RPMI7951 (cell line): ENCODE results near the gene SPATA1. TPM values are rescaled to one million over a fixed set of nuclear protein-coding genes. Genes with fewer than 3 reads are reported as not detected.
A peak's percentile ranks its signal among the peaks of the same experiment; 100 is the strongest.
"Not testable (repeated sequence)": the region's sequence is repeated elsewhere in the genome, so short reads cannot be mapped to it uniquely, and the experiment has no call there.

Experiments
- DNase-seq: peaks from one replicate; pipeline ENCODE4 v3.0.0-alpha.2; 2012; ENCODE audit warnings: low read depth
- total RNA-seq: library from RNA; depleted of rRNA; stranded (reverse); fragments of >200 nt; shearing (Covaris generic); gene quantifications from 2 replicates; pipeline ENCODE4 v1.2.3, GENCODE V29; 2014; rRNA removed

SPATA1 gene
- total RNA-seq, 1 experiment from 2014 or later = not detected

GRCh38 chr1:84587099-84587498 lies 80.9 kb downstream of the SPATA1 start:
- no peak for DNase-seq

GRCh38 chr1:84594959-84595358 lies 88.8 kb downstream of the SPATA1 start:
- DNase-seq = not testable (repeated sequence)

- DNase-seq = no peak
Observed at GRCh38 chr1:84597011-84597410, 90.8 kb downstream of the SPATA1 start.

GRCh38 chr1:84598418-84598817 lies 92.2 kb downstream of the SPATA1 start:
- DNase-seq = peak; percentile 38

- peak; percentile 87 for DNase-seq
Observed at GRCh38 chr1:84598846-84599741, 92.9 kb downstream of the SPATA1 start.

GRCh38 chr1:84600796-84601195 lies 94.6 kb downstream of the SPATA1 start:
- DNase-seq = no peak

- peak; percentile 66 for DNase-seq
Observed at GRCh38 chr1:84603223-84603622, 97.0 kb downstream of the SPATA1 start.

- peak; percentile 100 for DNase-seq
Observed at GRCh38 chr1:84603941-84604830, 98.0 kb downstream of the SPATA1 start.

- DNase-seq = no peak
Observed at GRCh38 chr1:84605157-84605556, 99.0 kb downstream of the SPATA1 start.

GRCh38 chr1:84606977-84607376 lies 100.8 kb downstream of the SPATA1 start:
- no peak for DNase-seq

- DNase-seq = no peak
Observed at GRCh38 chr1:84611091-84611490, 104.9 kb downstream of the SPATA1 start.

- DNase-seq = peak; percentile 58
Observed at GRCh38 chr1:84611796-84612195, 105.6 kb downstream of the SPATA1 start.

GRCh38 chr1:84613026-84613425 lies 106.8 kb downstream of the SPATA1 start:
- peak; percentile 15 for DNase-seq

GRCh38 chr1:84613887-84614286 lies 107.7 kb downstream of the SPATA1 start:
- no peak for DNase-seq

GRCh38 chr1:84615790-84616189 lies 109.6 kb downstream of the SPATA1 start:
- no peak for DNase-seq

Other genes starting within 250 kb of the SPATA1 start
- 2.9 and 3.5 TPM in 2 replicates for gene SAMD13, start 204.7 kb upstream of the SPATA1 start, total RNA-seq
- not detected in 2 replicates for gene DNASE2B, start 107.9 kb upstream of the SPATA1 start, total RNA-seq
- gene RPF1, start 27.1 kb upstream of the SPATA1 start, total RNA-seq = 78.6 and 108 TPM in 2 replicates
- gene GNG5, start 195 bp downstream of the SPATA1 start, total RNA-seq = 163 and 193 TPM in 2 replicates
- gene CTBS, start 68.1 kb downstream of the SPATA1 start, total RNA-seq = 18.6 and 29.0 TPM in 2 replicates
- gene SSX2IP, start 184.1 kb downstream of the SPATA1 start, total RNA-seq = 14.9 and 21.3 TPM in 2 replicates